AG04450 (cell line): ENCODE data around the gene DCXR. TPM values are rescaled to one million over a fixed set of nuclear protein-coding genes. Genes with fewer than 3 reads are reported as not detected.
A peak's percentile ranks its signal among the peaks of the same experiment; 100 is the strongest.

Experiments used
- CTCF ChIA-PET: fragments of 300-600, 350-600 bp; formaldehyde crosslinking; extraction: SDS; loops from one replicate; lab custom pipeline; 2022; ENCODE audit warnings: antibody characterized with exemption, inconsistent platforms; lab: Charles Lee
- POLR2A ChIA-PET: fragments of 350-600 bp; formaldehyde crosslinking; extraction: SDS; loops from one replicate; lab custom pipeline; 2021; ENCODE audit warnings: antibody characterized with exemption, inconsistent platforms; lab: Yijun Ruan, JAX
- DNase-seq: peaks from one replicate; pipeline ENCODE4 v3.0.0-alpha.2; 2011; ENCODE audit warnings: low read depth, low spot score
- H3K27ac ChIP-seq: one replicate; pipeline ENCODE4 v1.5.1; 2012; ENCODE audit warnings: low read depth, low read length, control low read depth
- H3K27me3 ChIP-seq: one replicate; pipeline ENCODE4 v1.6.0; 2012; ENCODE audit warnings: low read length; ENCODE audit not compliant: control insufficient read depth, insufficient read depth
- H3K4me3 ChIP-seq: 2 replicates; pipeline ENCODE4 v1.5.1; 2011; ENCODE audit warnings: mild to moderate bottlenecking, low read depth, low read length, control low read depth
- H3K9me3 ChIP-seq: 2 replicates; pipeline ENCODE4 v1.5.1; 2012; ENCODE audit warnings: low read length; ENCODE audit not compliant: control insufficient read depth, insufficient read depth
- CTCF ChIP-seq: IDR thresholded peaks from 2 replicates; pipeline ENCODE4 v1.5.1; 2011; ENCODE audit warnings: low read depth, low read length, control low read depth, inconsistent platforms
- polyA plus RNA-seq: library from polyadenylated mRNA; depleted of rRNA; stranded (reverse); fragments of >200 nt; gene quantifications from 2 replicates; pipeline ENCODE4 v1.2.3, GENCODE V29; 2011

Gene DCXR
- polyA plus RNA-seq, 1 experiment = 35.5 TPM

GRCh38 chr17:82028966-82029365 is 8.5 kb downstream of the DCXR start:
- POLR2A ChIA-PET = no interaction called here
- no peak overlapping the region for H3K27ac ChIP-seq
- no peak for TF ChIP-seq CTCF
- H3K4me3 ChIP-seq = no peak overlapping the region
- no peaks in the 10 kb centered on the region; the same call in 1 of the 2 replicates for H3K9me3 ChIP-seq
- no peaks in the 10 kb centered on the region for H3K27me3 ChIP-seq
- CTCF ChIA-PET = interaction anchor here (0.6 to 1.1 kb wide), 2 partner anchors 9 to 309 kb away, joined by 3 read pairs; partner anchors contain the start of gene DCXR
- no peak for DNase-seq

GRCh38 chr17:82028246-82028645 is 9.3 kb downstream of the DCXR start:
- ChIA-PET POLR2A (no interaction called here), CTCF (interaction anchor here (0.6 kb wide), 1 partner anchor 126 kb away, joined by 3 read pairs; no protein-coding TSS in a partner anchor)
- Histone ChIP-seq H3K4me3 (no peak overlapping the region), H3K9me3 (no peaks in the 10 kb centered on the region; the same call in 1 of the 2 replicates), H3K27me3 (no peaks in the 10 kb centered on the region), H3K27ac (no peak overlapping the region)
- TF ChIP-seq CTCF = no peak
- no peak for DNase-seq

- DNase-seq = no peak
- TF ChIP-seq CTCF = no peak
- H3K9me3 ChIP-seq = no peaks in the 10 kb centered on the region; the same call in 1 of the 2 replicates
- CTCF ChIA-PET = interaction anchor here (1.7 kb wide), 1 partner anchor 12 kb away, joined by 7 read pairs; the partner anchor contains the start of gene DCXR
- no peaks in the 10 kb centered on the region for H3K27me3 ChIP-seq
- POLR2A ChIA-PET = no interaction called here
- H3K27ac ChIP-seq = no peak overlapping the region
- H3K4me3 ChIP-seq = no peak overlapping the region
Observed at GRCh38 chr17:82025401-82026107, 11.9 kb downstream of the DCXR start.

- ChIA-PET POLR2A (no interaction called here), CTCF (no interaction called here)
- no peak overlapping the region for H3K27ac ChIP-seq
- H3K27me3 ChIP-seq = no peaks in the 10 kb centered on the region
- DNase-seq = no peak
- H3K9me3 ChIP-seq = no peaks in the 10 kb centered on the region
- H3K4me3 ChIP-seq = no peak overlapping the region
- no peak for TF ChIP-seq CTCF
Observed at GRCh38 chr17:82024859-82025258, 12.6 kb downstream of the DCXR start.

- no peak for TF ChIP-seq CTCF
- no peak for DNase-seq
- ChIA-PET POLR2A (interaction anchor here (0.7 to 1.9 kb wide), 5 partner anchors 14 to 1153 kb away, joined by 3 to 10 read pairs (median 7); partner anchors contain the start of genes DCXR and FASN), CTCF (interaction anchor here (1.3 kb wide), 1 partner anchor 14 kb away, joined by 5 read pairs; the partner anchor contains the start of gene DCXR)
- Histone ChIP-seq H3K4me3 (peak overlapping the region; percentile 72), H3K27me3 (no peaks in the 10 kb centered on the region), H3K9me3 (no peaks in the 10 kb centered on the region; the same call in 1 of the 2 replicates), H3K27ac (no peak overlapping the region)
Observed at GRCh38 chr17:82023447-82024241, 13.9 kb downstream of the DCXR start.
